HepG2 (cell line): ENCODE data around the gene DOCK3. TPM values are rescaled to one million over a fixed set of nuclear protein-coding genes. Genes with fewer than 3 reads are reported as not detected.
A peak's percentile ranks its signal among the peaks of the same experiment; 100 is the strongest.

Experiments used
- ATAC-seq: fragments of 200-7000 bp; cut with Tn5 transposase; 3 replicates; pipeline ENCODE4 v1.9.1; 2020; ENCODE audit warnings: mild to moderate bottlenecking, moderate library complexity
- BruUV-seq: library from RNA; stranded (reverse); fragments of 400-500 nt; replicated peaks from 2 replicates; lab custom pipeline; 2021; lab: Mats Ljungman, UMichigan
- CTCF ChIA-PET: fragments of 300-600 bp; formaldehyde crosslinking; extraction: SDS; loops from one replicate; lab custom pipeline; 2021; ENCODE audit warnings: low total read pairs, inconsistent platforms, low intra/inter-chr PET ratio; lab: Yijun Ruan, JAX
- POLR2A ChIA-PET: fragments of 350-600 bp; sonication (Branson Sonifier 250); formaldehyde crosslinking; loops from one replicate; lab custom pipeline; 2020; ENCODE audit warnings: antibody characterized with exemption, inconsistent platforms; lab: Yijun Ruan, JAX
- DNase-seq: peaks from one replicate; pipeline ENCODE4 v3.0.0-alpha.2; 2015; ENCODE audit warnings: low spot score
- FAIRE-seq: peaks from 3 replicates; lab custom pipeline; 2011; peaks lifted over from hg19 to GRCh38; lab: Jason Lieb, UNC
- H2AFZ ChIP-seq: one replicate; pipeline ENCODE4 v1.6.1; 2011; ENCODE audit warnings: low read length, inconsistent platforms
- H3K27ac ChIP-seq: fragments of 300-600 bp; 3 replicates; pipeline ENCODE4 v1.8.0; 2011; ENCODE audit warnings: mixed run types, mild to moderate bottlenecking, mixed read lengths, low read length, inconsistent platforms; ENCODE audit not compliant: insufficient read depth; ENCODE audit errors: extremely low read length
- H3K27me3 ChIP-seq, 2 experiments: fragments of 200-600 bp in 1 of 2; 2 replicates in 1 of 2; 3 replicates in 1 of 2; pipeline versions ENCODE4 v1.6.0 to v1.8.0; 2011; ENCODE audit warnings: low read length in 2 of 2, mild to moderate bottlenecking in 2 of 2, moderate library complexity in 2 of 2, inconsistent platforms in 1 of 2; ENCODE audit not compliant: insufficient read depth in 2 of 2, control insufficient read depth in 1 of 2
- H3K36me3 ChIP-seq, 2 experiments: fragments of 200-600 bp in 1 of 2; replicated peaks in 1 of 2; 2 replicates in 1 of 2; 3 replicates in 1 of 2; pipeline versions ENCODE4 v1.5.1 to v1.8.0; 2011; ENCODE audit warnings: low read length in 2 of 2, inconsistent platforms in 1 of 2; ENCODE audit not compliant: insufficient read depth in 2 of 2, control insufficient read depth in 1 of 2
- H3K4me1 ChIP-seq: 2 replicates; pipeline ENCODE4 v1.5.1; 2012; ENCODE audit warnings: low read length, inconsistent platforms; ENCODE audit not compliant: insufficient read depth
- H3K4me2 ChIP-seq: 2 replicates; pipeline ENCODE4 v1.6.0; 2011; ENCODE audit warnings: low read depth, low read length, inconsistent platforms
- H3K4me3 ChIP-seq, 3 experiments: fragments of 200-600 bp in 1 of 3; sonication (generic), shearing (Covaris generic) in 1 of 3; replicated peaks in 1 of 3; 2 replicates each; pipeline ENCODE4 v1.5.1; 2011 to 2016; ENCODE audit warnings: low read length in 3 of 3, inconsistent platforms in 2 of 3, low read depth in 2 of 3, mild to moderate bottlenecking in 2 of 3, control low read depth in 1 of 3, mixed read lengths in 1 of 3; ENCODE audit not compliant: insufficient read depth in 1 of 3
- H3K79me2 ChIP-seq: one replicate; pipeline ENCODE4 v1.6.1; 2011; ENCODE audit warnings: low read length, inconsistent platforms; ENCODE audit not compliant: insufficient read depth
- H3K9ac ChIP-seq: 2 replicates; pipeline ENCODE4 v1.6.0; 2011; ENCODE audit warnings: mild to moderate bottlenecking, low read depth, low read length, inconsistent platforms; ENCODE audit not compliant: insufficient read depth
- H3K9me3 ChIP-seq: 2 replicates; pipeline ENCODE4 v1.5.1; 2012; ENCODE audit warnings: mild to moderate bottlenecking, low read length
- H4K20me1 ChIP-seq: 2 replicates; pipeline ENCODE4 v1.6.0; 2011; ENCODE audit warnings: inconsistent platforms, mild to moderate bottlenecking, low read length, moderate library complexity; ENCODE audit not compliant: insufficient read depth
- AHR ChIP-seq: IDR thresholded peaks from 2 replicates; pipeline ENCODE4 v1.6.1; 2018; ENCODE audit warnings: missing genetic modification reagents, missing compliant biosample characterization
- GATAD2A ChIP-seq: IDR thresholded peaks from 2 replicates; pipeline ENCODE4 v1.6.1; 2016
- GLI4 ChIP-seq: sonication (generic); formaldehyde crosslinking; IDR thresholded peaks from 2 replicates; pipeline ENCODE4 v1.5.1; 2020; ENCODE audit warnings: missing genetic modification reagents, mild to moderate bottlenecking, moderate library complexity, borderline replicate concordance
- HOXA9 ChIP-seq: sonication (generic); formaldehyde crosslinking; IDR thresholded peaks from 2 replicates; pipeline ENCODE4 v1.8.1; 2022; ENCODE audit warnings: missing genetic modification reagents, mild to moderate bottlenecking, moderate library complexity, borderline replicate concordance
- KMT2B ChIP-seq: IDR thresholded peaks from 2 replicates; pipeline ENCODE4 v1.6.1; 2016; ENCODE audit warnings: missing genetic modification reagents, missing compliant biosample characterization
- MEIS1 ChIP-seq: sonication (generic); formaldehyde crosslinking; IDR thresholded peaks from 2 replicates; pipeline ENCODE4 v1.9.0; 2021; ENCODE audit warnings: mild to moderate bottlenecking, missing genetic modification reagents, moderate library complexity, borderline replicate concordance
- MIXL1 ChIP-seq: IDR thresholded peaks from 2 replicates; pipeline ENCODE4 v1.6.1; 2016
- NCOA1 ChIP-seq: sonication (generic); formaldehyde crosslinking; IDR thresholded peaks from 2 replicates; pipeline ENCODE4 v1.9.0; 2021; ENCODE audit warnings: missing genetic modification reagents
- NCOA2 ChIP-seq: sonication (generic); formaldehyde crosslinking; IDR thresholded peaks from 2 replicates; pipeline ENCODE4 v1.8.0; 2022; ENCODE audit warnings: inconsistent platforms
- NRL ChIP-seq: sonication (generic); formaldehyde crosslinking; IDR thresholded peaks from 2 replicates; pipeline ENCODE4 v1.5.0; 2020; ENCODE audit warnings: missing genetic modification reagents, mild to moderate bottlenecking, moderate library complexity, borderline replicate concordance
- RARA ChIP-seq: IDR thresholded peaks from 2 replicates; pipeline ENCODE4 v1.6.1; 2016; ENCODE audit warnings: missing genetic modification reagents, missing compliant biosample characterization
- ZNF720 ChIP-seq: sonication (generic); formaldehyde crosslinking; IDR thresholded peaks from 2 replicates; pipeline ENCODE4 v1.4.0; 2020; ENCODE audit warnings: missing genetic modification reagents
- ZNF770 ChIP-seq: sonication (generic); formaldehyde crosslinking; IDR thresholded peaks from 2 replicates; pipeline ENCODE4 v1.5.0; 2020; ENCODE audit warnings: mild to moderate bottlenecking, missing genetic modification reagents
- in situ Hi-C: cut with HindIII; loops from 2 replicates; pipeline ENCODE4 v1.10.0; 2017; ENCODE audit warnings: low pct_unique_long_range_greater_than_20kb; ENCODE audit not compliant: extremely low pct_ligation_motif_present
- intact Hi-C: fragments of 100-400 bp; cut with micrococcal nuclease; formaldehyde crosslinking; loops from one replicate; pipeline ENCODE4 v1.10.0; 2022; ENCODE audit not compliant: unreplicated experiment
- polyA plus RNA-seq, 8 experiments: library from polyadenylated mRNA; depleted of rRNA in 3 of 8; stranded (reverse) in 7 of 8; unstranded in 1 of 8; fragments of >200 nt; fragmentation: Illumina TruSeq in 4 of 8; extraction: Trizol in 4 of 8; gene quantifications; 2 replicates each; pipeline versions ENCODE4 v1.2.1 to v1.2.3, GENCODE V29; 2011 to 2016; ENCODE audit warnings: low read depth in 4 of 8, missing spikeins in 1 of 8, mixed read lengths in 1 of 8; ENCODE audit not compliant: insufficient read depth in 1 of 8
- total RNA-seq, 5 experiments: library from RNA; depleted of rRNA; stranded (reverse); fragments of >200 nt; fragmentation: Illumina TruSeq; extraction: Trizol; gene quantifications; 2 replicates each; pipeline ENCODE4 v1.2.3, GENCODE V29; 2016; ENCODE audit warnings: low read depth in 1 of 5
- TF ChIP-seq, protein P1 (sequence below): sonication (generic); formaldehyde crosslinking; IDR thresholded peaks from 2 replicates; pipeline ENCODE4 v1.4.0; 2020; ENCODE audit warnings: missing genetic modification reagents
- TF ChIP-seq, protein P2 (sequence below): sonication (generic); formaldehyde crosslinking; IDR thresholded peaks from 2 replicates; pipeline ENCODE4 v1.4.0; 2020; ENCODE audit warnings: missing genetic modification reagents
- TF ChIP-seq, protein P3 (sequence below): IDR thresholded peaks from 2 replicates; pipeline ENCODE4 v1.6.1; 2016; ENCODE audit warnings: mild to moderate bottlenecking

The DOCK3 gene
- total and polyA plus RNA-seq, 2 of the 13 experiments (the other 11 are each of a cell fraction or from before 2014, with no cell fraction given), result not detected

DNA sequence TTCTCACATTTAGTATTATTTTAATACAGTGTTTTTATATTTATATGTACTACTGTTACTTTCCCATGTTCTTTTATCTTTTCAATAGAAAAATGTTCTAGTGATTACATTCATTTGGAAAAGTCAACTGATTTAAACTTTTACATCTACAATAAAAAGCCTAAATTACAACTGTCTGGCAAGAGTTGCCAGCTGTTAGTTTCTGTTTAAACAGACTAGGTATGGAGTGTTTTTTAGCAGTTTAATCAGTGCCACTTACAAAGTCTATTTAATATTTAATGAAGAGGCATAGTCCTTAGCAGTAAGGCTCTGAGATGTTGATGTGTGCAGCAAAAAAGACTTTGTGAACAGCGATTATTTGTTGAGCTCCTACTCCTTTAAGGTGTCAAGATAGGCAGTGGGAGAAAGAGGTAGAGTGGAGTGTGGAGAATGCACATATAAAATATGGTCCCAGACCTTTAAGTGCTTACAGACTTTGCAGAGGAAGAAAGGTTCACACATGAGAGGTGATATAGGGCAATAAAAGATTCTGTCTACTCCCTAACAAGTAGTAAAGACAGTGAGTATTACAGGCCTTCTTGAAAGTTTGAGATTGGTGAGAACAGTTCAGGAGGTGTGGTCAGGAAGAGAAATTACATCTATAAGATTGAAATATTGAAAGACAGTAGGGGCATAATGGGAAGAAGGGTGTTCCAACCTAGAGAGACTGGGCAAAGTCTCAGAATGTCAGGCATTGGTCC, 320.5 kb downstream of the DOCK3 start (continued):
- TF ChIP-seq, protein P1, sequence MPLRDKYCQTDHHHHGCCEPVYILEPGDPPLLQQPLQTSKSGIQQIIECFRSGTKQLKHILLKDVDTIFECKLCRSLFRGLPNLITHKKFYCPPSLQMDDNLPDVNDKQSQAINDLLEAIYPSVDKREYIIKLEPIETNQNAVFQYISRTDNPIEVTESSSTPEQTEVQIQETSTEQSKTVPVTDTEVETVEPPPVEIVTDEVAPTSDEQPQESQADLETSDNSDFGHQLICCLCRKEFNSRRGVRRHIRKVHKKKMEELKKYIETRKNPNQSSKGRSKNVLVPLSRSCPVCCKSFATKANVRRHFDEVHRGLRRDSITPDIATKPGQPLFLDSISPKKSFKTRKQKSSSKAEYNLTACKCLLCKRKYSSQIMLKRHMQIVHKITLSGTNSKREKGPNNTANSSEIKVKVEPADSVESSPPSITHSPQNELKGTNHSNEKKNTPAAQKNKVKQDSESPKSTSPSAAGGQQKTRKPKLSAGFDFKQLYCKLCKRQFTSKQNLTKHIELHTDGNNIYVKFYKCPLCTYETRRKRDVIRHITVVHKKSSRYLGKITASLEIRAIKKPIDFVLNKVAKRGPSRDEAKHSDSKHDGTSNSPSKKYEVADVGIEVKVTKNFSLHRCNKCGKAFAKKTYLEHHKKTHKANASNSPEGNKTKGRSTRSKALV (CRISPR knock-in tag), result no peak
- TF ChIP-seq NRL (CRISPR knock-in tag) (no peak), NCOA1 (CRISPR knock-in tag) (no peak), ZNF720 (CRISPR knock-in tag) (no peak), GLI4 (CRISPR knock-in tag) (no peak)
- TF ChIP-seq, all 625 proteins: peak for 0

DNA sequence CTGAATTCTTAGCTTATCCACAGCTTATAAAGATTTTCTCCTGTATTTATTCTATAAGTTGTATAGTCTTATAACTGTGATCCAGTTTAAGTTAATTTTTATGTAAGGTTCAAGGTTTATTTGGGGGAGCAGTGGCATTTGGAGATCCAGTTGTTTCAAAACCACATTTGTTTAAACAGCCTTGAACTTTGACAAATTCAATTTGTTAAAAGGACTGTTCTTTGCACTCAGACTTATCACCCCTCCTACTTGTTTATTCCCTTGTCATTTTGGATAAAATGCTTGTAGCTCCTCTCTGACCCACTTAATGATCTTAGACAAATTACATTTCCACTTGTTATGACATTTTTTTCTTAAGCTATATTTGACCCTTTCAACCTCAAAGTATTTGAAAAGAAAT, 327.8 kb downstream of the DOCK3 start:
- Histone ChIP-seq H3K4me3 (no peak overlapping the region), H3K27ac (no peak overlapping the region), H2AFZ (no peak overlapping the region), H3K36me3 (no peaks in the 10 kb centered on the region), H4K20me1 (no peaks in the 10 kb centered on the region), H3K9me3 (no peaks in the 10 kb centered on the region), H3K4me2 (peak overlapping the region; percentile 13; the same call in 1 of the 2 replicates), H3K9ac (no peak overlapping the region), H3K4me1 (peaks cover 29% of the 10 kb centered on the region), H3K27me3 (no peaks in the 10 kb centered on the region), H3K79me2 (no peaks in the 10 kb centered on the region)
- BruUV-seq, result no TSS peak
- no peak for ATAC-seq
- in situ Hi-C loops, result no loop called here
- DNase-seq, result peak; percentile 61
- POLR2A ChIA-PET, result no interaction called here
- CTCF ChIA-PET, result no interaction called here
- no peak for FAIRE-seq
- intact Hi-C loops, result no loop called here
- TF ChIP-seq NCOA2 (peak; percentile 69), ZNF770 (CRISPR knock-in tag) (no peak), RARA (CRISPR knock-in tag) (peak; percentile 65), MIXL1 (peak; percentile 95), AHR (CRISPR knock-in tag) (no peak), HOXA9 (CRISPR knock-in tag) (no peak), KMT2B (CRISPR knock-in tag) (no peak), GATAD2A (CRISPR knock-in tag) (peak; percentile 67), MEIS1 (no peak)
- TF ChIP-seq, protein P2, sequence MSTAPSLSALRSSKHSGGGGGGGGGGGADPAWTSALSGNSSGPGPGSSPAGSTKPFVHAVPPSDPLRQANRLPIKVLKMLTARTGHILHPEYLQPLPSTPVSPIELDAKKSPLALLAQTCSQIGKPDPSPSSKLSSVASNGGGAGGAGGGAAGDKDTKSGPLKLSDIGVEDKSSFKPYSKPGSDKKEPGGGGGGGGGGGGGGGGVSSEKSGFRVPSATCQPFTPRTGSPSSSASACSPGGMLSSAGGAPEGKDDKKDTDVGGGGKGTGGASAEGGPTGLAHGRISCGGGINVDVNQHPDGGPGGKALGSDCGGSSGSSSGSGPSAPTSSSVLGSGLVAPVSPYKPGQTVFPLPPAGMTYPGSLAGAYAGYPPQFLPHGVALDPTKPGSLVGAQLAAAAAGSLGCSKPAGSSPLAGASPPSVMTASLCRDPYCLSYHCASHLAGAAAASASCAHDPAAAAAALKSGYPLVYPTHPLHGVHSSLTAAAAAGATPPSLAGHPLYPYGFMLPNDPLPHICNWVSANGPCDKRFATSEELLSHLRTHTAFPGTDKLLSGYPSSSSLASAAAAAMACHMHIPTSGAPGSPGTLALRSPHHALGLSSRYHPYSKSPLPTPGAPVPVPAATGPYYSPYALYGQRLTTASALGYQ (CRISPR knock-in tag), result no peak
- TF ChIP-seq, protein P3, sequence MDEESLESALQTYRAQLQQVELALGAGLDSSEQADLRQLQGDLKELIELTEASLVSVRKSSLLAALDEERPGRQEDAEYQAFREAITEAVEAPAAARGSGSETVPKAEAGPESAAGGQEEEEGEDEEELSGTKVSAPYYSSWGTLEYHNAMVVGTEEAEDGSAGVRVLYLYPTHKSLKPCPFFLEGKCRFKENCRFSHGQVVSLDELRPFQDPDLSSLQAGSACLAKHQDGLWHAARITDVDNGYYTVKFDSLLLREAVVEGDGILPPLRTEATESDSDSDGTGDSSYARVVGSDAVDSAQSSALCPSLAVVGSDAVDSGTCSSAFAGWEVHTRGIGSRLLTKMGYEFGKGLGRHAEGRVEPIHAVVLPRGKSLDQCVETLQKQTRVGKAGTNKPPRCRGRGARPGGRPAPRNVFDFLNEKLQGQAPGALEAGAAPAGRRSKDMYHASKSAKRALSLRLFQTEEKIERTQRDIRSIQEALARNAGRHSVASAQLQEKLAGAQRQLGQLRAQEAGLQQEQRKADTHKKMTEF (CRISPR knock-in tag), result peak; percentile 64
